PFSK-1 (cell line): ENCODE data around the gene DIAPH2.

Source experiments
- POLR2AphosphoS5 ChIP-seq: IDR thresholded peaks from 2 replicates; pipeline ENCODE4 v1.6.1; 2012; ENCODE audit warnings: low read depth, mild to moderate bottlenecking, control low read depth, low read length, moderate library complexity
- SIN3A ChIP-seq: IDR thresholded peaks from 2 replicates; pipeline ENCODE4 v1.6.1; 2012; ENCODE audit warnings: mild to moderate bottlenecking, low read length, moderate library complexity, borderline replicate concordance; ENCODE audit not compliant: insufficient read depth
- TAF1 ChIP-seq: IDR thresholded peaks from 2 replicates; pipeline ENCODE4 v1.6.1; 2012; ENCODE audit warnings: low read length, control low read depth, borderline replicate concordance; ENCODE audit not compliant: insufficient read depth
- TF ChIP-seq, protein P1 (sequence below), 2 experiments: IDR thresholded peaks; 2 replicates each; pipeline versions ENCODE4 v1.6.1 to v1.8.0; 2011 to 2012; ENCODE audit warnings: low read depth in 2 of 2, low read length in 2 of 2, control low read depth in 1 of 2, inconsistent platforms in 1 of 2, mild to moderate bottlenecking in 1 of 2, moderate library complexity in 1 of 2; ENCODE audit not compliant: insufficient read depth in 1 of 2

DNA sequence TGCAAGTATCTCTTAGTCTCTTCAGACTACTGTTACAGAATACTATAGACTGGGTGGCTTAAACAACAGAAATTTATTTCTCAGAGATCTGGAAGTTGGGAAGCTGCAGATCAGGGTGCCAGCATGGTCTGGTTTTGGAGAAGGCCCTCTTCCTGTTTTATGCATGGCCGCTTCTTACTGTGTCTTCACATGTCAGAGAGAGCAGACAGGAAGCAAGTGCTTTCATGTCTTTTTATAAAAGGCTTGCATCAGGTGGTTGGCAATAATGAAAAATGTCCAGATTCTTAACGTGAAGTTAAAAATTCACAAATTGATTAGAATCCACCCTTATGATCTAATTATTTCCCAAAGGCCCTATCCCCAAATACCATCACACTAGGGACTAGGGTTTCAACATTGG lies 484.0 kb downstream of the DIAPH2 start:
- TF ChIP-seq TAF1 (no peak), SIN3A (no peak), POLR2AphosphoS5 (no peak)
- TF ChIP-seq, protein P1, sequence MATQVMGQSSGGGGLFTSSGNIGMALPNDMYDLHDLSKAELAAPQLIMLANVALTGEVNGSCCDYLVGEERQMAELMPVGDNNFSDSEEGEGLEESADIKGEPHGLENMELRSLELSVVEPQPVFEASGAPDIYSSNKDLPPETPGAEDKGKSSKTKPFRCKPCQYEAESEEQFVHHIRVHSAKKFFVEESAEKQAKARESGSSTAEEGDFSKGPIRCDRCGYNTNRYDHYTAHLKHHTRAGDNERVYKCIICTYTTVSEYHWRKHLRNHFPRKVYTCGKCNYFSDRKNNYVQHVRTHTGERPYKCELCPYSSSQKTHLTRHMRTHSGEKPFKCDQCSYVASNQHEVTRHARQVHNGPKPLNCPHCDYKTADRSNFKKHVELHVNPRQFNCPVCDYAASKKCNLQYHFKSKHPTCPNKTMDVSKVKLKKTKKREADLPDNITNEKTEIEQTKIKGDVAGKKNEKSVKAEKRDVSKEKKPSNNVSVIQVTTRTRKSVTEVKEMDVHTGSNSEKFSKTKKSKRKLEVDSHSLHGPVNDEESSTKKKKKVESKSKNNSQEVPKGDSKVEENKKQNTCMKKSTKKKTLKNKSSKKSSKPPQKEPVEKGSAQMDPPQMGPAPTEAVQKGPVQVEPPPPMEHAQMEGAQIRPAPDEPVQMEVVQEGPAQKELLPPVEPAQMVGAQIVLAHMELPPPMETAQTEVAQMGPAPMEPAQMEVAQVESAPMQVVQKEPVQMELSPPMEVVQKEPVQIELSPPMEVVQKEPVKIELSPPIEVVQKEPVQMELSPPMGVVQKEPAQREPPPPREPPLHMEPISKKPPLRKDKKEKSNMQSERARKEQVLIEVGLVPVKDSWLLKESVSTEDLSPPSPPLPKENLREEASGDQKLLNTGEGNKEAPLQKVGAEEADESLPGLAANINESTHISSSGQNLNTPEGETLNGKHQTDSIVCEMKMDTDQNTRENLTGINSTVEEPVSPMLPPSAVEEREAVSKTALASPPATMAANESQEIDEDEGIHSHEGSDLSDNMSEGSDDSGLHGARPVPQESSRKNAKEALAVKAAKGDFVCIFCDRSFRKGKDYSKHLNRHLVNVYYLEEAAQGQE (IDR thresholded peaks at IDR 0.05; ENCODE audit: insufficient read depth in 1 of 2, low read depth in 2 of 2, low read length in 2 of 2) = no peak
